HepG2 (cell line): ENCODE data around the gene TMEM196. TPM values are rescaled to one million over a fixed set of nuclear protein-coding genes. Genes with fewer than 3 reads are reported as not detected.
A peak's percentile ranks its signal among the peaks of the same experiment; 100 is the strongest.

Source experiments
- DNMT1 ChIP-seq: sonication (generic); formaldehyde crosslinking; IDR thresholded peaks from 2 replicates; pipeline ENCODE4 v1.5.1; 2020; ENCODE audit warnings: mild to moderate bottlenecking, missing genetic modification reagents
- FOXA3 ChIP-seq: IDR thresholded peaks from 2 replicates; pipeline ENCODE4 v1.6.1; 2016; ENCODE audit warnings: missing genetic modification reagents, missing compliant biosample characterization
- MTA1 ChIP-seq: sonication (generic); formaldehyde crosslinking; IDR thresholded peaks from 2 replicates; pipeline ENCODE4 v1.4.0; 2020; ENCODE audit warnings: missing genetic modification reagents, mild to moderate bottlenecking, borderline replicate concordance
- RORA ChIP-seq: sonication (generic); formaldehyde crosslinking; IDR thresholded peaks from 2 replicates; pipeline ENCODE4 v1.5.0; 2020; ENCODE audit warnings: mild to moderate bottlenecking, missing genetic modification reagents, moderate library complexity
- SNAPC2 ChIP-seq: sonication (generic); formaldehyde crosslinking; IDR thresholded peaks from 2 replicates; pipeline ENCODE4 v1.8.1; 2022; ENCODE audit warnings: mild to moderate bottlenecking, missing genetic modification reagents
- ZBTB38 ChIP-seq: sonication (generic); formaldehyde crosslinking; IDR thresholded peaks from 2 replicates; pipeline ENCODE4 v1.5.1; 2020; ENCODE audit warnings: mild to moderate bottlenecking, missing genetic modification reagents
- ZBTB40 ChIP-seq, 2 experiments: fragments of 450-650 bp in 1 of 2; sonication (generic) in 1 of 2; formaldehyde crosslinking in 1 of 2; IDR thresholded peaks; 2 replicates each; pipeline versions ENCODE4 v1.6.1 to v1.8.0; 2016 to 2022; ENCODE audit warnings: antibody characterized with exemption in 1 of 2, mild to moderate bottlenecking in 1 of 2, missing genetic modification reagents in 1 of 2
- ZBTB7B ChIP-seq: sonication (generic); formaldehyde crosslinking; IDR thresholded peaks from 2 replicates; pipeline ENCODE4 v1.4.0; 2020; ENCODE audit warnings: missing genetic modification reagents
- ZNF430 ChIP-seq: sonication (generic); formaldehyde crosslinking; IDR thresholded peaks from 2 replicates; pipeline ENCODE4 v1.9.0; 2021; ENCODE audit warnings: mild to moderate bottlenecking, missing genetic modification reagents
- polyA plus RNA-seq, 8 experiments: library from polyadenylated mRNA; depleted of rRNA in 3 of 8; stranded (reverse) in 7 of 8; unstranded in 1 of 8; fragments of >200 nt; fragmentation: Illumina TruSeq in 4 of 8; extraction: Trizol in 4 of 8; gene quantifications; 2 replicates each; pipeline versions ENCODE4 v1.2.1 to v1.2.3, GENCODE V29; 2011 to 2016; ENCODE audit warnings: low read depth in 4 of 8, missing spikeins in 1 of 8, mixed read lengths in 1 of 8; ENCODE audit not compliant: insufficient read depth in 1 of 8
- total RNA-seq, 5 experiments: library from RNA; depleted of rRNA; stranded (reverse); fragments of >200 nt; fragmentation: Illumina TruSeq; extraction: Trizol; gene quantifications; 2 replicates each; pipeline ENCODE4 v1.2.3, GENCODE V29; 2016; ENCODE audit warnings: low read depth in 1 of 5
- TF ChIP-seq, protein P1 (sequence below): sonication (generic); formaldehyde crosslinking; IDR thresholded peaks from 2 replicates; pipeline ENCODE4 v1.8.0; 2022; ENCODE audit warnings: missing genetic modification reagents, mild to moderate bottlenecking, borderline replicate concordance
- TF ChIP-seq, protein P2 (sequence below): sonication (generic); formaldehyde crosslinking; IDR thresholded peaks from 2 replicates; pipeline ENCODE4 v1.5.0; 2020; ENCODE audit warnings: mild to moderate bottlenecking, missing genetic modification reagents
- TF ChIP-seq, protein P3 (sequence below): fragments of 450-650 bp; IDR thresholded peaks from 2 replicates; pipeline ENCODE4 v1.6.1; 2017; ENCODE audit warnings: mild to moderate bottlenecking

Gene TMEM196
- total and polyA plus RNA-seq, 2 of the 13 experiments (the other 11 are each of a cell fraction or from before 2014, with no cell fraction given) = not detected

DNA sequence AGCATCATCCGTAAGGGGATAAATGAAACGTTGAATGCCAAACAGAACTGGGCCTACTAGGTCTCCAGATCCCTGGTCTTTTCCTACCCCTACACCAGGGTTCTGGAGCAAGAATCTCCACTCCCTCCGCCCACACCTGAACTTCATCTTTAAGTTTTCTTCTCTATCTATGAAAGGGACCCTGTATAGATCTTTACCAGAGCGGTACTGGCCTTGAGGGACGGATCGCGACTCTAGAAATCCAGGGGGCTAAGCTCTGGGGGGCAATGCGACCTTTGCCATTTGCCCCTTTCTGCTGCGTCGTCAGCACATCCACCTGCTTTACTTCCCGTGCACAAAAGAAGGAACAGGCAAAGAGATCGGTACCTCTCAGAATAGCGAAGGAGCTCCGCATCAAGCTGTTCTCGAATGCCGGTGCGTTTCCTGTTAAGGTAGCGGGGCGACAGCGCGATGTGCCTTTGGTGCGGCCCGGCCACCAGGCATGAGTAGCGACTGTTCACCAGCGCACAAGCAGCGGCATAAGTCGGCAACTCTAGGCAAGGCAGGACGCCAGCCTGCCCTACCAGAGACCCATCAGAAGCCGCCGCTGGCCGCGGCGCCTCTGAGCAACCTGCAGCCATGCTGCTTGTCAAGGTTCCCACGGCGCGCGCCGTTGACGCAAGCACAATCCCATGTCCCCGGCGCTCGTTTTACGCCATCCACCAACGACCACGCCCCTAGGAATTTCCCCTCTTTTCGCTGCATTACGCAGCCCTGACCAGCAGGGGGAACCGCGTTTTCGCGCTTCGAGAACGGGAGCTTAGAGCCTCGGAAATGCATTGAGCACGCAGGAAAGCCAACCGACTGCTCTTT is 64.8 kb downstream of the TMEM196 start, which contains the start of gene POLR1F (continued):
- TF ChIP-seq ZBTB40 (IDR thresholded peaks at IDR 0.05) (no peak), ZBTB40 (CRISPR knock-in tag; IDR thresholded peaks at IDR 0.05) (peak; percentile 53; the same call in 1 of the 2 replicates), ZBTB38 (0 out of 2 replicates have a peak, but pooled peaks have one; percentile 14), SNAPC2 (no peak), MTA1 (CRISPR knock-in tag) (peak; percentile 27; the same call in 1 of the 2 replicates), RORA (no peak), DNMT1 (CRISPR knock-in tag) (0 out of 2 replicates have a peak, but pooled peaks have one; percentile 76), FOXA3 (CRISPR knock-in tag) (peak; percentile 64), ZNF430 (peak; percentile 68; the same call in 1 of the 2 replicates), ZBTB7B (CRISPR knock-in tag) (no peak; the same call in 1 of the 2 replicates)
- TF ChIP-seq, protein P1, sequence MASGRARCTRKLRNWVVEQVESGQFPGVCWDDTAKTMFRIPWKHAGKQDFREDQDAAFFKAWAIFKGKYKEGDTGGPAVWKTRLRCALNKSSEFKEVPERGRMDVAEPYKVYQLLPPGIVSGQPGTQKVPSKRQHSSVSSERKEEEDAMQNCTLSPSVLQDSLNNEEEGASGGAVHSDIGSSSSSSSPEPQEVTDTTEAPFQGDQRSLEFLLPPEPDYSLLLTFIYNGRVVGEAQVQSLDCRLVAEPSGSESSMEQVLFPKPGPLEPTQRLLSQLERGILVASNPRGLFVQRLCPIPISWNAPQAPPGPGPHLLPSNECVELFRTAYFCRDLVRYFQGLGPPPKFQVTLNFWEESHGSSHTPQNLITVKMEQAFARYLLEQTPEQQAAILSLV (CRISPR knock-in tag) = 0 out of 2 replicates have a peak, but pooled peaks have one; percentile 22
- TF ChIP-seq, protein P2, sequence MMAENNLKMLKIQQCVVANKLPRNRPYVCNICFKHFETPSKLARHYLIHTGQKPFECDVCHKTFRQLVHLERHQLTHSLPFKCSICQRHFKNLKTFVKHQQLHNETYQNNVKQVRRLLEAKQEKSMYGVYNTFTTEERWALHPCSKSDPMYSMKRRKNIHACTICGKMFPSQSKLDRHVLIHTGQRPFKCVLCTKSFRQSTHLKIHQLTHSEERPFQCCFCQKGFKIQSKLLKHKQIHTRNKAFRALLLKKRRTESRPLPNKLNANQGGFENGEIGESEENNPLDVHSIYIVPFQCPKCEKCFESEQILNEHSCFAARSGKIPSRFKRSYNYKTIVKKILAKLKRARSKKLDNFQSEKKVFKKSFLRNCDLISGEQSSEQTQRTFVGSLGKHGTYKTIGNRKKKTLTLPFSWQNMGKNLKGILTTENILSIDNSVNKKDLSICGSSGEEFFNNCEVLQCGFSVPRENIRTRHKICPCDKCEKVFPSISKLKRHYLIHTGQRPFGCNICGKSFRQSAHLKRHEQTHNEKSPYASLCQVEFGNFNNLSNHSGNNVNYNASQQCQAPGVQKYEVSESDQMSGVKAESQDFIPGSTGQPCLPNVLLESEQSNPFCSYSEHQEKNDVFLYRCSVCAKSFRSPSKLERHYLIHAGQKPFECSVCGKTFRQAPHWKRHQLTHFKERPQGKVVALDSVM = no peak
- TF ChIP-seq, protein P3, sequence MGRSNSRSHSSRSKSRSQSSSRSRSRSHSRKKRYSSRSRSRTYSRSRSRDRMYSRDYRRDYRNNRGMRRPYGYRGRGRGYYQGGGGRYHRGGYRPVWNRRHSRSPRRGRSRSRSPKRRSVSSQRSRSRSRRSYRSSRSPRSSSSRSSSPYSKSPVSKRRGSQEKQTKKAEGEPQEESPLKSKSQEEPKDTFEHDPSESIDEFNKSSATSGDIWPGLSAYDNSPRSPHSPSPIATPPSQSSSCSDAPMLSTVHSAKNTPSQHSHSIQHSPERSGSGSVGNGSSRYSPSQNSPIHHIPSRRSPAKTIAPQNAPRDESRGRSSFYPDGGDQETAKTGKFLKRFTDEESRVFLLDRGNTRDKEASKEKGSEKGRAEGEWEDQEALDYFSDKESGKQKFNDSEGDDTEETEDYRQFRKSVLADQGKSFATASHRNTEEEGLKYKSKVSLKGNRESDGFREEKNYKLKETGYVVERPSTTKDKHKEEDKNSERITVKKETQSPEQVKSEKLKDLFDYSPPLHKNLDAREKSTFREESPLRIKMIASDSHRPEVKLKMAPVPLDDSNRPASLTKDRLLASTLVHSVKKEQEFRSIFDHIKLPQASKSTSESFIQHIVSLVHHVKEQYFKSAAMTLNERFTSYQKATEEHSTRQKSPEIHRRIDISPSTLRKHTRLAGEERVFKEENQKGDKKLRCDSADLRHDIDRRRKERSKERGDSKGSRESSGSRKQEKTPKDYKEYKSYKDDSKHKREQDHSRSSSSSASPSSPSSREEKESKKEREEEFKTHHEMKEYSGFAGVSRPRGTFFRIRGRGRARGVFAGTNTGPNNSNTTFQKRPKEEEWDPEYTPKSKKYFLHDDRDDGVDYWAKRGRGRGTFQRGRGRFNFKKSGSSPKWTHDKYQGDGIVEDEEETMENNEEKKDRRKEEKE = no peak
